Cortex of kidney (tissue), 1 donor: Measurements from ENCODE around the gene CHMP3.
"Not testable (repeated sequence)": the region's sequence is repeated elsewhere in the genome, so short reads cannot be mapped to it uniquely, and the experiment has no call there.

ENCODE experiments used
- DNase-seq: peaks from one replicate; lab custom pipeline; 2025; lab: John Stamatoyannopoulos, UW

The CHMP3 gene

GRCh38 chr2:86549440-86549839, 13.8 kb downstream of the CHMP3 start:
- not testable (repeated sequence) for DNase-seq

GRCh38 chr2:86548913-86549396, 14.3 kb downstream of the CHMP3 start:
- DNase-seq = not testable (repeated sequence)

DNA sequence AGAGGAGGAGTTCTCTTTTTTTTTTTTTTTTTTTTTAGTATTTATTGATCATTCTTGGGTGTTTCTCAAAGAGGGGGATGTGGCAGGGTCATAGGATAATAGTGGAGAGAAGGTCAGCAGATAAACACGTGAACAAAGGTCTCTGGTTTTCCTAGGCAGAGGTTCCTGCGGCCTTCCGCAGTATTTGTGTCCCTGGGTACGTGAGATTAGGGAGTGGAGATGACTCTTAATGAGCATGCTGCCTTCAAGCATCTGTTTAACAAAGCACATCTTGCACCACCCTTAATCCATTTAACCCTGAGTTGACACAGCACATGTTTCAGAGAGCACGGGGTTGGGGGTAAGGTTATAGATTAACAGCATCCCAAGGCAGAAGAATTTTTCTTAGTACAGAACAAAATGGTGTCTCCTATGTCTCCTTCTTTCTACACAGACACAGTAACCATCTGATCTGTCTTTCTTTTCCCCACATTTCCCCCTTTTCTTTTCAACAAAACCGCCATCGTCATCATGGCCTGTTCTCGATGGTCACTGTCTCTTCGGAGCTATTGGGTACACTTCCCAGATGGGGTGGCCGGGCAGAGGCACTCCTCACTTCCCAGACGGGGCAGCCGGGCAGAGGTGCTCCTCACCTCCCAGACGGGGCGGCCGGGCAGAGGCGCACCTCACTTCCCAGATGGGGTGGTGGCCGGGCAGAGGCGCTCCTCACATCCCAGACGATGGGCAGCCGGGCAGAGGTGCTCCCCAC, 14.9 kb downstream of the CHMP3 start:
- DNase-seq = not testable (repeated sequence)

DNA sequence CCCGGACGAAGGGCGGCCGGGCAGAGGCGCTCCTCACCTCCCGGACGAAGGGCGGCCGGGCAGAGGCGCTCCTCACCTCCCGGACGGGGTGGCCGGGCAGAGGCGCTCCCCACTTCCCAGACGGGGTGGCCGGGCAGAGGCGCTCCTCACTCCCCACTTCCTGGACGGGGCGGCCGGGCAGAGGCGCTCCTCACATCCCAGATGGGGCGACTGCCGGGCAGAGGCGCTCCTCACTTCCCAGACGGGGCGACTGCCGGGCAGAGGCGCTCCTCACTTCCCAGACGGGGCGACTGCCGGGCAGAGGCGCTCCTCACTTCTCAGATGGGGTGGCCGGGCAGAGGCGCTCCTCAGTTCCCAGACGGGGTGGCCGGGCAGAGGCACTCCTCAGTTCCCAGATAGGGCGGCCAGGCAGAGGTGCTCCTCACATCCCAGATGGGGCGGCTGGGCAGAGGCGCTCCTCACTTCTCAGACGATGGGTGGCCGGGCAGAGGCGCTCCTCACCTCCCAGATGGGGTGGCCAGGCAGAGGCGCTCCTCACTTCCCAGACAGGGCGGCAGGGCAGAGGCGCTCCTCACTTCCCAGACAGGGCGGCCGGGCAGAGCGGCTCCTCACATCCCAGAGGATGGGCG, 17.8 kb downstream of the CHMP3 start:
- not testable (repeated sequence) for DNase-seq

DNA sequence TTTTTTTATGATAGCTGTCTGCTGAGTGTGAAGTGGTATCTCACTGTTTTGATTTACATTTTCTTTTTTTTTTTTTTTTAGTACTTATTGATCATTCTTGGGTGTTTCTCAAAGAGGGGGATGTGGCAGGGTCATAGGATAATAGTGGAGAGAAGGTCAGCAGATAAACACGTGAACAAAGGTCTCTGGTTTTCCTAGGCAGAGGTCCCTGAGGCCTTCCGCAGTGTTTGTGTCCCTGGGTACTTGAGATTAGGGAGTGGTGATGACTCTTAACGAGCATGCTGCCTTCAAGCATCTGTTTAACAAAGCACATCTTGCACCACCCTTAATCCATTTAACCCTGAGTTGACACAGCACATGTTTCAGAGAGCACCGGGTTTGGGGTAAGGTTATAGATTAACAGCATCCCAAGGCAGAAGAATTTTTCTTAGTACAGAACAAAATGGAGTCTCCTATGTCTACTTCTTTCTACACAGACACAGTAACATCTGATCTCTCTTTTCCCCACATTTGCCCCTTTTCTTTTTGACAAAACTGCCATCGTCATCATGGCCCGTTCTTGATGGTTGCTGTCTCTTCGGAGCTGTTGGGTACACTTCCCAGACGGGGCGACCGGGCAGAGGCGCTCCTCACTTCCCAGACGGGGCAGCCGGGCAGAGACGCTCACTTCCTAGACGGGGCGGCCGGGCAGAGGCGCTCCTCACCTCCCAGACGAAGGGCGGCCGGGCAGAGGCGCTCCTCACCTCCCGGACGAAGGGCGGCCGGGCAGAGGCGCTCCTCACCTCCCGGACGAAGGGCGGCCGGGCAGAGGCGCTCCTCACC, 18.8 kb downstream of the CHMP3 start:
- not testable (repeated sequence) for DNase-seq

DNA sequence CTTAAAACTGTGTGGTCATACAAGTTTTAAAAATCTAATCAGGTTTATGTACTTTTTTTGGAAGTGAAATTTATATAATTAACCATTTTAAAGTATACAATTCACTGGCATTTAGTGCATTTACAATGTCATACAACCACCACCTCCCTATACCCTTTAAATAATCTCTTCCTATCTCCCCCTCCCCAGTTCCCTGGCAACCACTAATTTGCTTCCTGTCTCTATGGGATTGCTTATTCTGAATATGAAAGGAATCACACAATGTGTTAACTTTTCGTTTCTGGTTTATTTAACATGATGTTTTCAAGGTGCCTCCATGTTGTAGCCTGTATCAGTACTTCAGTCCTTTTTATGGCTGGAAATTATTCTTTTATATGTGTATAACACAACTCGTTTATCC, 19.4 kb downstream of the CHMP3 start:
- no peak for DNase-seq

DNA sequence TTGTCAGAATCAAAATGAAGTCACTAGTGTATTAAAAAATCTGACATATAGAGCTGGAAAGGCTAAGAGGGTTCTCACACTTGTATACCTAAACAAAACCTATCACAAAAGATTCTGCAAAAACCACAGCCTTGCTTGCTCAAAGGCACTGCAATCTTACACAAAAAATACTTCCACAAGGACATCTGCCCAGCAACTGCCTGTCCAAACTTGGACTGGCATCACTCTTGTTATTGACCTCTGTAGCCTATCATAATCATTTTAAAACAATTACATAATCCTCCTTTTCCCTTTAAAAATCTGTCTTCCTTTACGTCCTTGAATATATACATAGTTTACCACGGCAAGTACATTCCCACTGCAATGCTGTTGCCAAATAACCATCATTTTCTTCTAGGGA, 19.9 kb downstream of the CHMP3 start:
- no peak for DNase-seq

DNA sequence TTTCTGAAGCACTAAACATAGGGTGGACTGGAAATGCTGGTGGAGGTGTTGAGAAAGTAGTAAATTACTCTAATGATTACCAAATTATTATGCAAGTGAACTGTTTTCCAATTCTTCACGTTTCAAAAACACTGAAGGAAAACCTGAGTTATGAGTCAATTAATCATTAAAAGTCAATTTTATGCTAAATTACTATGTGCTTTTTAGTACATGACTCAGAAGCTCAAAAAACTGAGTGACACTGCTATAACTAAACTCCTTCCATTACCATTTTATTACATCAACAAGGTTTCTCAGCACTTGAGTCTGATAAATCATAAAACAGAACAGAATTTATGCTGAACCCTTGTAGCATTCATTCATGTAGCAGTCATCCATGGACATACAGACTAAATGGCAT, 20.4 kb downstream of the CHMP3 start:
- no peak for DNase-seq

- no peak for DNase-seq
Measured at GRCh38 chr2:86541334-86541733, 21.9 kb downstream of the CHMP3 start.

GRCh38 chr2:86533589-86533988, 29.7 kb downstream of the CHMP3 start:
- DNase-seq = no peak

DNA sequence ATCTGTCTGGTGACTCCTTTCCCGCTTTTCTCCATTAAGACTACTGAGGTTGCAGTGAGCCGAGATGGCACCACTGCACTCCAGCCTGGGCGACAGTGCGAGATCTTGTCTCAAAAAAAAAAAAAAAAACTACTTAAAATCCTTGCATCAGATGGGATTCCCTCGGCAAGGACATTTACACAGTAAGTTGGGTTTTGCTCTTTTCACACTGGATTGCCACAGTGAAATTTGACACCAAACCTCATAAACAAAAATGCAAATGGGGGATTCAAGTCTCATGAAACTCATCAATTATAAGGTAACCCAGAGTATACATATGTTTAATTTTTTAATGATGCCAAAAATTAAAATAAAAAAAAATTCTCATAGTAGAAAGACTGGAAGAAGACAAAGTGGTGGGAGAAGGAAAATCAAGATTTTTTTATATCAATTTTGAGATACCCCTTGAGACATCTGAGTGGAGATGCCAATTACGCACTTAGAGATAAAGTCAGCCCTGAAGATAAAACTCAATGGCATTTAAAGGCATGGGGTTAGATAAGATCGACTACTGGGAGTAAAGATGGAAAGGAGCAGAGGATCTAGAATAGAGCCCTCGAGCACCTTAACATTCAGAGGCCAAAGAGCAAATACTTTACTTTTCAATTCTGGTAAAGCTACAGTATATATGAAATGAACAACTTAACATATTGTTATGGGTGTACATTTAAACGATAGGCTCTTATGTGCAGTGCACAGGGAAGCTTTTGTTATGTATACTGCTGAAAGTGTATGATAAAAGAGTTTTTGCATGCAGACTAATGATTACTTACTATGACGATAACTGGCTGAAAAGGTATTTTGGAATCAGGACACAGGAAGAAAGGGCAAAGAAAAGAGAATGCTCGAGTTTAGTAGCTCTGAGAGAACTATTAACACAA, 37.6 kb downstream of the CHMP3 start:
- no peak for DNase-seq

- no peak for DNase-seq
Measured at GRCh38 chr2:86523491-86523890, 39.8 kb downstream of the CHMP3 start.

- DNase-seq = no peak
Measured at GRCh38 chr2:86522711-86523110, 40.5 kb downstream of the CHMP3 start.

GRCh38 chr2:86521922-86522321, 41.3 kb downstream of the CHMP3 start:
- no peak for DNase-seq

GRCh38 chr2:86520153-86520552, 43.1 kb downstream of the CHMP3 start:
- DNase-seq = no peak

GRCh38 chr2:86519349-86519748, 43.9 kb downstream of the CHMP3 start:
- no peak for DNase-seq

DNA sequence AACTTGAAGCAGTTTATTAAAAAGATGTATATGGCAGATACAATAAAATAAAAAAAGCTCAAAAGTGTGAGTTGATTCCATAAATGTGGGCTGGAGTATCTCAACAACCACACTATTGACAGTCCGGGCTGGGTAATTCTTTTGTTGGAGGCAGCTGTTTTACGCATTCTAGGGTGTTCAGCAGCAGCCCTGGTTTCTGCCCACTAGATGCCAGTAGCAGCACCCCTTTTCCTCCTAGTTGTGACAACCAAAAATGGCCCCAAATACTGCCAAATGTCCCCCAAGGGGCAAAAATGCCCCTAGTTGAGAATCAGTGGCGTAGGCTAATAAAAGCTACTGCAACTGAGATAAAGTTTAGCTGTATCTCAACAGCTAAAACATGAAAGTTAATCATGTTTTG, 44.8 kb downstream of the CHMP3 start:
- no peak for DNase-seq

DNA sequence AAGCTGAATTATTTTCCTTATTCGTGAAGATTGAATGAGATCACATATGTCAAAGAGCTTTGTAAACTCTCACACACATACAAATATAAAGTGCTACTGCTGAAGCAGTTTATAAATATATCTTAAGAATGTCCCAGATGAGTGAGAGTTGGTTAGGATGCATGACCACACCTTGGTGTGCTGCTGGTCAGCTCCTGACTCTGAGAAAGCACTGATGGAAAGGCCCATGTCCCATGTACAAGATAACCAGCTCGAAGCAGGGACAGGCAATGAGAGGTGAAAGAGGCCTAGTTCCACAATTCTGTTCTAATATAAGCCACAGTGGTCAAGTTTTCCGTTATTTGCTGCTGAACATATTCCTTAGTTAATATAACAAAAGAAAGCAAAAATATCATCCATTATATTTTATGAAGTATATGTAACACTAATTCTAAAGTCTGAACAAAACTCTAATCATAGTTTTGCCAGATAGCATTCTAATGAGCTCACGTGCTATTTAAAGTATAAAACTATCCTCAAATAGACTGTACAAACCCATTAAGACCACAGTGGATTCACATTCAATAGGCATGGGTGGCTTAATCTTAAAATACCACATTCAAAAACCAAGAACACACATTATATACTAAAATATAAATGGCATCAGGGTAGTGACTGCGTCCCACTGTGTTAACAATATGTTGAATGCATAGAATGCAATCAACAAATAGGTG, 49.1 kb downstream of the CHMP3 start:
- no peak for DNase-seq

GRCh38 chr2:86512892-86513291, 50.4 kb downstream of the CHMP3 start:
- no peak for DNase-seq

DNA sequence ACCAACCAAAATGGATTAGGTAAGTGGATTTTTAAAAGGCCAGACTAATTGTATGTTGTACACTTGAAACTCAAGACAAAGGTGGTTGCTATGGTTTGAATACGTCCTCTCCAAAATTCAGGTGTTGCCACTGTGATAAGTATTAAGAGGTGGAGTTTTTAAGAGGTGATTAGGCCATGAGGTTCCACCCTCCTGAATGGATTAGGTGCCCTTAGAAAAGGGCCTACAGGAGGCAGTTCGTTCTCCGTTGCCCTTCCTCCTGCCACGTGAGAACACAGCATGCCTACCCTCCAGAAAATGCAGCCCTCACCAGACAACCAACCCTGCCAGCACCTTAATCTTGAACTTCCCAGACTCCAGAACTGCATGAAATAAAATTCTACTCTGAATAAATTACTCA, 51.2 kb downstream of the CHMP3 start:
- DNase-seq = no peak

DNA sequence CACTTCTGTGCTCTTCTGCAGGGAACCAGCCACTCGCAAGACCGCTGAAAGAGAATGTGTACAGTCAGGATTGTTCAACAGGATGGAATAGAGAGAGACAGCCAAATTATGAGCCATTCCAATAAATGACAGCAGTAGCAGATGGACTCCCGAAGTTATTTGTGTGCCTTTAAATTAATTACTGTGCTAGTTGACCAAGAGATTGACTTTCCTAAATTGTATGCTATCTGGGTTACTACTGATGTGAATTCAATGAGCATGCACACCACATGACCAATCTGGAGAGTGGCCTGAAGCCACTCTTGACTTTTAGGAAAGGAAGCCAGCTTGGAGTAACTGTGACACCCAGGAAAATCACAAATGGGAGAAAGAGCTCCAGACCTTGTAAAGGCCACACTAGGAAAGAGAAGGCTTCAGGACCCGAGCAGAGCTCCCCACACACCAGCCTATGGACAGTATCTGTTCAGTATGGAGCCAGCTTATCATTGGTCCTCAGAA, 52.8 kb downstream of the CHMP3 start:
- no peak for DNase-seq
